SW480 (cell line): Measurements from ENCODE around the gene GSTM3.
"Not testable (repeated sequence)": the region's sequence is repeated elsewhere in the genome, so short reads cannot be mapped to it uniquely, and the experiment has no call there.

Source experiments
- DNase-seq: peaks from one replicate; pipeline ENCODE4 v3.0.0-alpha.2; 2016; ENCODE audit warnings: low spot score

GSTM3 gene

GRCh38 chr1:109773900-109774485, 33.2 kb upstream of the GSTM3 start:
- DNase-seq, result no peak

GRCh38 chr1:109773203-109773899, 32.5 kb upstream of the GSTM3 start:
- DNase-seq, result peak; percentile 87

- no peak for DNase-seq
These were observed 31.9 kb upstream of the GSTM3 start for GRCh38 chr1:109772658-109773202.

GRCh38 chr1:109771712-109772657, 31.1 kb upstream of the GSTM3 start:
- no peak for DNase-seq

GRCh38 chr1:109770331-109771095, 29.7 kb upstream of the GSTM3 start:
- no peak for DNase-seq

DNA sequence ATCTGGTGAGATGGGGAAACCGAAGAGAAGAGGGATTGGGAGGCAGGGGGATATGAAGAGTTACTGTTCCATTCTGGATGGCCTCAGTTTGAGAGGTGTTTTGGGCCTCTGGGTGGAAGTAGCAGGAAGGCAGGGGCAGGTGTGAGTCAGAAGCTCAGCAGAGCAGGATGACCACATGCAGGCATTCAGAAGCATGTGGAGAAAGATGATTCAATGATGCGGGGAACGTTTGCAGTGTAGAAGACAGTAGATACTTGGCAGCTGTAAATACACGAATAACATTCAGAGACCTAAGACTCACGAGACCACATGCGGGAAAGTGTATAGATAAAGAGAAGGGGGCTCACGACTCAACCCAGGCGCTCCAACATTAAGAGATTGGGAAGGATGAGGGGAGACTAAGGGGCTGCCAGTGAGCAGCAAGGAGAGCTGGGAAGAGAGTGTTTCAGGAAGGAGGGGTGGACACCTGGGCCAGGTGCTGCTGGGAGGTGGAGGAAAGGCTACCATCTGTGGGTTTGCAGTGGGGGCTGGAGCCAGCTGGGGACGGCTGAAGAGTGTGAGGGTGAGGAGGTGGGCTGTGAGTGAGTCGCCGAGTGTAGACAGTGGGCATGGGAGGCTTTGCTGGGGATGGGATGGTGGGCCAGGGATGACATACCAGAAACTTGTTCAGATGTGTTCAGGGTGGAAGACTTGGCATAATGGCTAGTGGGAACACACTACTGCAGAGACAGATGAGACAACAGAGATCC, 28.7 kb upstream of the GSTM3 start:
- DNase-seq, result peak; percentile 63

DNA sequence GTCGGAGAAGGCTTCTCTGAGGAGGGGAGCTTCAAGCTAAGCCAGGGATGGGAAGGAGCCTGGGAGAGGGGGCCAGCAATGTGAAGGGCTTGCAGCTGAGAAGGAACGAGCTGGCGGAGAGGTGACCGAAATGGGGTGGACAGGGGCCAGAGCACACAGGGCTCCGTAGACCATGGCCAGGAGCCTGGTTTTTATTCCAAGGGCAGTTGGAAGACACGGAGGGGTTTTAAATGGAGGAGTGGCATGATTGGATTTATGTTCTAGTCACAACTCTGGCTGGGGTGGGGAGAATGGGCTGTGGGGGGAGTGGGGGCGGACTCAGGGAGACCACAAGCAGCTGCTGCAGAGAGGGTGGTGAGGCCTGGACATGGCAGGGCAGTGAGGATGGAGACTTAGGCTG, 28.0 kb upstream of the GSTM3 start:
- DNase-seq, result no peak

GRCh38 chr1:109768335-109768650, 27.5 kb upstream of the GSTM3 start:
- DNase-seq, result no peak

- DNase-seq, result no peak
These were observed 26.9 kb upstream of the GSTM3 start for GRCh38 chr1:109767637-109768334.

GRCh38 chr1:109766991-109767636, 26.3 kb upstream of the GSTM3 start:
- not testable (repeated sequence) for DNase-seq

GRCh38 chr1:109765896-109766615, 25.2 kb upstream of the GSTM3 start:
- no peak for DNase-seq

- DNase-seq, result no peak
These were observed 24.6 kb upstream of the GSTM3 start for GRCh38 chr1:109765483-109765815.

- DNase-seq, result no peak
These were observed 24.0 kb upstream of the GSTM3 start for GRCh38 chr1:109764561-109765482.

GRCh38 chr1:109763646-109764415, 23.0 kb upstream of the GSTM3 start, which contains the start of gene EPS8L3:
Gene EPS8L3 (minus strand): TSS chr1:109763923. CDS start chr1:109761749, 2,174 bp downstream.
- DNase-seq, result peak; percentile 96

DNA sequence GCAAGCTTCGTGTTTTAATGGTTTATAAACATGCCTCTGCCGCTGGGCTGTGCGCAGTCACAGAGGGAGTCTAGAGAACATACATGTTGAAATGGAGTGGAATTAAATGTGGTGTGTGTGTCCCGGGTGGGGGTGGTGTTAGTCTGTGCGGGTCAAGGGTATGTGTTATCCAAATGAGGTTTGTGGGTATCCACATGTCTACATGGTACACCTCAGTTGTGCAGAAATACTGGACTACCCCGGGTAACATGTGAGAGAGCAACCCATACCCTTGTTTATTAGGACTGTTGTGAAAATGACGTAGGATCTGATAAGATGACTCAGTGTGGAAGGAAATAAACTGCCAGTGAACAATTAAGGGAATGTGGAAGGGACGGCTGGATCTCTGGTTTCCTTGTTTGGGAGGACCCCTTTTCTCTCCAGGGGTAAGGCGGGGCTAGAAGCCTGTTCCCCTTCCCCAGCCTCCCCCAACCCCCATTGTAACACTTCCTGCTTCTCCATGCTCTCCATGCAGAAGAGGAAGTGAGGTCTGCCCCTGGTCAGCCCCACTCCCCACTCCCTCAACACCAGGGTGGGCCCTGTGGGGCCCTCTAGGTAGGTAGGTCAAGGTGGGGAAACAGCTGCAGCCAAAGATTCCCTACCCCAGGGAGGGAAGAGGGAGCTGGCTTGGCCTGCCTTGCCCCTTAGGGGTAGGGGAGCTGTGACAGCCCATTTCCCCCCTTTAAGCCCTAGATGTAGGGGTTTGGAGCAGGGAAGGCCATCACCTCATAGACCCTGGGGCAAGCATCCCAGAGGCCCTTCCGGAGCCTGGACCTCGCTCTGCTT, 22.2 kb upstream of the GSTM3 start:
- peak; percentile 73 for DNase-seq

- DNase-seq, result no peak
These were observed 21.3 kb upstream of the GSTM3 start for GRCh38 chr1:109762039-109762585.
